NB4 (cell line): ENCODE results near the gene ME3.

Source experiments
- POLR2A ChIP-seq: IDR thresholded peaks from 2 replicates; pipeline ENCODE4 v1.6.1; 2011; ENCODE audit warnings: mild to moderate bottlenecking; ENCODE audit not compliant: insufficient read length; ENCODE audit errors: extremely low read depth
- TF ChIP-seq, protein P1 (sequence below): IDR thresholded peaks from one replicate; pipeline ENCODE4 v1.5.1; 2012; ENCODE audit warnings: low read depth, low read length
- TF ChIP-seq, protein P2 (sequence below): IDR thresholded peaks from 2 replicates; pipeline ENCODE4 v1.6.1; 2011; ENCODE audit warnings: low read depth, low read length

DNA sequence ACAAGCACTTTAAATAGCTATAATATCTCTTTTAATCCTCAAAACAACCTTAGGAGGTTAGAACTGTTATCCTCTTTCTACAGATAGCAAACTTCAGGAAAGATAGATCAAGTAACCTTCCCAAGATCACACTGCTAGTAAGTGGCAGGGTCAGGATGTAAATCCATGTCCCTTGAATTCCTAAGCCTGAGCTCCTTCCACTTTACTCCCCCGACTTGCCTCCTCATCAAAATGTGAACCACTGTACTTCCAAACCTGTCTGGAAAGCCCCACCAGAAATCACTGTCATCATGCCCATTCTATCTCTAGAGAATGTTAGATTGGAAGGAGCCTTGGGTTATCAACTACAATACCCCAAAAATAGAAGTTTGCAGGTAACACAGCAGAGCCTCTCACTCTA lies 33.7 kb downstream of the ME3 start:
- TF ChIP-seq, protein P1, sequence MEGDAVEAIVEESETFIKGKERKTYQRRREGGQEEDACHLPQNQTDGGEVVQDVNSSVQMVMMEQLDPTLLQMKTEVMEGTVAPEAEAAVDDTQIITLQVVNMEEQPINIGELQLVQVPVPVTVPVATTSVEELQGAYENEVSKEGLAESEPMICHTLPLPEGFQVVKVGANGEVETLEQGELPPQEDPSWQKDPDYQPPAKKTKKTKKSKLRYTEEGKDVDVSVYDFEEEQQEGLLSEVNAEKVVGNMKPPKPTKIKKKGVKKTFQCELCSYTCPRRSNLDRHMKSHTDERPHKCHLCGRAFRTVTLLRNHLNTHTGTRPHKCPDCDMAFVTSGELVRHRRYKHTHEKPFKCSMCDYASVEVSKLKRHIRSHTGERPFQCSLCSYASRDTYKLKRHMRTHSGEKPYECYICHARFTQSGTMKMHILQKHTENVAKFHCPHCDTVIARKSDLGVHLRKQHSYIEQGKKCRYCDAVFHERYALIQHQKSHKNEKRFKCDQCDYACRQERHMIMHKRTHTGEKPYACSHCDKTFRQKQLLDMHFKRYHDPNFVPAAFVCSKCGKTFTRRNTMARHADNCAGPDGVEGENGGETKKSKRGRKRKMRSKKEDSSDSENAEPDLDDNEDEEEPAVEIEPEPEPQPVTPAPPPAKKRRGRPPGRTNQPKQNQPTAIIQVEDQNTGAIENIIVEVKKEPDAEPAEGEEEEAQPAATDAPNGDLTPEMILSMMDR = no peak
- no peak for TF ChIP-seq POLR2A
- TF ChIP-seq, protein P2, sequence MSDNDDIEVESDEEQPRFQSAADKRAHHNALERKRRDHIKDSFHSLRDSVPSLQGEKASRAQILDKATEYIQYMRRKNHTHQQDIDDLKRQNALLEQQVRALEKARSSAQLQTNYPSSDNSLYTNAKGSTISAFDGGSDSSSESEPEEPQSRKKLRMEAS = no peak
